SK-N-SH treated with all-trans-retinoic acid at 6 μM for 48 hours (cell line): ENCODE data around the gene SPIRE2.
"Not testable (repeated sequence)": the region's sequence is repeated elsewhere in the genome, so short reads cannot be mapped to it uniquely, and the experiment has no call there.

ENCODE experiments used
- ATAC-seq: fragments of 200-7000 bp; cut with Tn5 transposase; 3 replicates; pipeline ENCODE4 v1.9.1; 2020; ENCODE audit warnings: mild to moderate bottlenecking, moderate library complexity
- ARNTL ChIP-seq: fragments of 450-650 bp; formaldehyde crosslinking; IDR thresholded peaks from 2 replicates; pipeline ENCODE4 v1.5.0; 2020; ENCODE audit warnings: low read depth, mild to moderate bottlenecking, moderate library complexity, borderline replicate concordance
- BACH2 ChIP-seq: fragments of 250-450 bp; sonication (Bioruptor Pico); IDR thresholded peaks from 2 replicates; pipeline ENCODE4 v1.9.0; 2021; ENCODE audit warnings: mild to moderate bottlenecking, borderline replicate concordance
- CREB5 ChIP-seq: fragments of 250-450 bp; sonication (Bioruptor Pico); IDR thresholded peaks from 2 replicates; pipeline ENCODE4 v1.5.1; 2020; ENCODE audit warnings: low read depth, mild to moderate bottlenecking, moderate library complexity
- CSRNP3 ChIP-seq: fragments of 250-450 bp; sonication (Bioruptor Pico); IDR thresholded peaks from 2 replicates; pipeline ENCODE4 v1.5.1; 2021; ENCODE audit warnings: mild to moderate bottlenecking, moderate library complexity
- ESRRG ChIP-seq: fragments of 250-450 bp; sonication (Bioruptor Pico); IDR thresholded peaks from 2 replicates; pipeline ENCODE4 v1.6.1; 2021; ENCODE audit warnings: mild to moderate bottlenecking
- GLIS3 ChIP-seq: fragments of 250-450 bp; sonication (Bioruptor Pico); IDR thresholded peaks from 2 replicates; pipeline ENCODE4 v1.5.0; 2020; ENCODE audit warnings: mild to moderate bottlenecking, moderate library complexity
- ISL1 ChIP-seq: fragments of 250-450 bp; sonication (Bioruptor Pico); IDR thresholded peaks from 2 replicates; pipeline ENCODE4 v2.1.2; 2022; ENCODE audit warnings: mild to moderate bottlenecking, moderate library complexity
- OSR1 ChIP-seq: fragments of 250-450 bp; sonication (Bioruptor Pico); IDR thresholded peaks from 2 replicates; pipeline ENCODE4 v1.8.0; 2022; ENCODE audit warnings: moderate library complexity, mild to moderate bottlenecking, inconsistent platforms
- PATZ1 ChIP-seq: fragments of 250-450 bp; sonication (Bioruptor Pico); IDR thresholded peaks from 2 replicates; pipeline ENCODE4 v1.8.0; 2020; ENCODE audit warnings: mild to moderate bottlenecking, moderate library complexity, borderline replicate concordance
- POU6F1 ChIP-seq: fragments of 250-450 bp; sonication (Bioruptor Pico); IDR thresholded peaks from 2 replicates; pipeline ENCODE4 v1.8.0; 2021; ENCODE audit warnings: low read depth, mild to moderate bottlenecking, moderate library complexity, borderline replicate concordance
- PPARA ChIP-seq: fragments of 250-450 bp; sonication (Bioruptor Pico); IDR thresholded peaks from 2 replicates; pipeline ENCODE4 v1.5.0; 2020; ENCODE audit warnings: mild to moderate bottlenecking, borderline replicate concordance
- RARB ChIP-seq: fragments of 250-450 bp; sonication (Bioruptor Pico); IDR thresholded peaks from 2 replicates; pipeline ENCODE4 v1.8.0; 2021; ENCODE audit warnings: mild to moderate bottlenecking, moderate library complexity
- SNAI2 ChIP-seq: fragments of 250-450 bp; sonication (Bioruptor Pico); IDR thresholded peaks from 2 replicates; pipeline ENCODE4 v1.5.0; 2020; ENCODE audit warnings: mild to moderate bottlenecking, moderate library complexity
- TCF4 ChIP-seq: fragments of 250-450 bp; sonication (Bioruptor Pico); IDR thresholded peaks from 2 replicates; pipeline ENCODE4 v1.8.0; 2021; ENCODE audit warnings: mild to moderate bottlenecking, moderate library complexity, borderline replicate concordance
- TOX ChIP-seq: fragments of 250-450 bp; sonication (Bioruptor Pico); IDR thresholded peaks from 2 replicates; pipeline ENCODE4 v1.8.0; 2021; ENCODE audit warnings: mild to moderate bottlenecking, moderate library complexity, borderline replicate concordance
- ZC3H10 ChIP-seq: fragments of 250-450 bp; sonication (Bioruptor Pico); IDR thresholded peaks from 2 replicates; pipeline ENCODE4 v1.5.1; 2021; ENCODE audit warnings: mild to moderate bottlenecking, moderate library complexity
- ZFP3 ChIP-seq: fragments of 250-450 bp; sonication (Bioruptor Pico); IDR thresholded peaks from 2 replicates; pipeline ENCODE4 v1.5.0; 2020; ENCODE audit warnings: mild to moderate bottlenecking, moderate library complexity
- ZFP30 ChIP-seq: fragments of 450-650 bp; formaldehyde crosslinking; IDR thresholded peaks from 2 replicates; pipeline ENCODE4 v1.5.0; 2022; ENCODE audit warnings: mild to moderate bottlenecking, moderate library complexity
- ZNF565 ChIP-seq: fragments of 450-650 bp; formaldehyde crosslinking; conservative IDR thresholded peaks from 2 replicates; pipeline ENCODE4 v1.5.0; 2020; ENCODE audit warnings: low read depth, mild to moderate bottlenecking, moderate library complexity
- ZNF8 ChIP-seq: fragments of 450-650 bp; formaldehyde crosslinking; IDR thresholded peaks from 2 replicates; pipeline ENCODE4 v1.5.0; 2020; ENCODE audit warnings: mild to moderate bottlenecking, moderate library complexity

Gene SPIRE2

GRCh38 chr16:89779909-89780305, 48.4 kb upstream of the SPIRE2 start:
- ATAC-seq: no peak
- TF ChIP-seq ZNF8 (CRISPR knock-in tag) (no peak), CSRNP3 (CRISPR knock-in tag) (no peak), GLIS3 (CRISPR knock-in tag) (no peak), ZNF565 (CRISPR knock-in tag) (no peak), PPARA (CRISPR knock-in tag) (no peak), TOX (no peak), SNAI2 (CRISPR knock-in tag) (no peak), ISL1 (no peak), BACH2 (CRISPR knock-in tag) (no peak)
- TF ChIP-seq, all 23 proteins: peak for 0

GRCh38 chr16:89782489-89782888, 45.8 kb upstream of the SPIRE2 start:
- TF ChIP-seq ESRRG (no peak), ZNF565 (CRISPR knock-in tag) (no peak), GLIS3 (CRISPR knock-in tag) (no peak), ZC3H10 (CRISPR knock-in tag) (no peak), PPARA (CRISPR knock-in tag) (no peak), CREB5 (no peak), BACH2 (CRISPR knock-in tag) (no peak), RARB (CRISPR knock-in tag) (no peak), CSRNP3 (CRISPR knock-in tag) (no peak), ZFP3 (CRISPR knock-in tag) (no peak), ZFP30 (CRISPR knock-in tag) (no peak), PATZ1 (CRISPR knock-in tag) (no peak), ARNTL (no peak), POU6F1 (no peak), ISL1 (no peak), ZNF8 (CRISPR knock-in tag) (no peak), TCF4 (no peak), TOX (no peak), OSR1 (CRISPR knock-in tag) (no peak)
- no peak for ATAC-seq

- ATAC-seq: not testable (repeated sequence)
Measured at GRCh38 chr16:89783952-89784351, 44.3 kb upstream of the SPIRE2 start.

- no peak for ATAC-seq
Measured at GRCh38 chr16:89784406-89784805, 43.9 kb upstream of the SPIRE2 start.

More at GRCh38 chr16:89784406-89784805, 43.9 kb upstream of the SPIRE2 start:
- TF ChIP-seq PATZ1 (CRISPR knock-in tag) (no peak), ZNF565 (CRISPR knock-in tag) (no peak)
